IPS-15b (cell line): ENCODE results near the gene SLC5A11.

ENCODE experiments used
- H3K27me3 ChIP-seq: one replicate; pipeline ENCODE4 v1.6.1; 2013; ENCODE audit warnings: low read length; ENCODE audit not compliant: control insufficient read depth, insufficient read depth
- H3K36me3 ChIP-seq: one replicate; pipeline ENCODE4 v1.6.1; 2013; ENCODE audit warnings: low read length; ENCODE audit not compliant: control insufficient read depth, insufficient read depth
- H3K4me1 ChIP-seq: one replicate; pipeline ENCODE4 v1.6.1; 2013; ENCODE audit warnings: mild to moderate bottlenecking, low read length; ENCODE audit not compliant: control insufficient read depth, insufficient read depth
- H3K4me3 ChIP-seq: one replicate; pipeline ENCODE4 v1.5.1; 2013; ENCODE audit warnings: low read depth, low read length
- H3K9ac ChIP-seq: one replicate; pipeline ENCODE4 v1.6.1; 2013; ENCODE audit warnings: low read depth, mild to moderate bottlenecking, low read length
- H3K9me3 ChIP-seq: one replicate; pipeline ENCODE4 v1.6.1; 2013; ENCODE audit warnings: mild to moderate bottlenecking, low read length; ENCODE audit not compliant: control insufficient read depth, insufficient read depth

Gene SLC5A11

DNA sequence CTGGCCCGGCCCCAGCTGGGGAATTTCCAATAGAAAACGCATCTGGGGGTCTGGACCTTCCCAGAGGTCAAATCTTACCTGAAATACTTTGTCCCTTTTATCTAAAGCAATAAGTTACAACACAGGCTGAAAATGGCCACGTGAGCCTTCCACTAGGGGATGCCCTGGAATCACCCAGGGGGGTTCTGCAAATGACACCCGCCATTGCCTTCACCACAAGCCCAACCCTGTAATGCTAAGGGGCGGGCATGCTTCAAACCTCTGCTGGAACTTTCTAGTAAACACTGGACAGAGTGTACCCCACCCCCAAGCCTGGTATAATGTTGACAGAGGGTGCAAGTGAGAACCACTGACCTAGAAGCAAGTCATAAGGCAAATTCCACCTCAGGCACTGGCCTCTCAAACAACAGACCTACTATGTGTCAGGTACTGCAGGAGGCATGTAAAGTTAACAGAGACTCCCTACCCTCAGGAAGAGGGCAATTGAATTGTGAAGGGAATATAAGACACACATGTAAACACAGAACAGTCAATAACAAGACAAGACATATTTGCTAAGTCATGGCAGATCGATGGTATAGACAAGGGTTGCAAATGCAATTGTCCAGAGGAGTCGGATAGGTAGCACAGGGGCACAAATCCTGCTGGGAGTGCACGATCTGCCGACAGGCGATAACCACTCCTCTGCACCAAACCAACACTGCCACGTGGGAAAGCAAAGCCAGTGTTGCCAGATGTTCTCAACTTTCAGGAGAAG is 110.4 kb downstream of the SLC5A11 start:
- H3K4me1 ChIP-seq = no peaks in the 10 kb centered on the region

DNA sequence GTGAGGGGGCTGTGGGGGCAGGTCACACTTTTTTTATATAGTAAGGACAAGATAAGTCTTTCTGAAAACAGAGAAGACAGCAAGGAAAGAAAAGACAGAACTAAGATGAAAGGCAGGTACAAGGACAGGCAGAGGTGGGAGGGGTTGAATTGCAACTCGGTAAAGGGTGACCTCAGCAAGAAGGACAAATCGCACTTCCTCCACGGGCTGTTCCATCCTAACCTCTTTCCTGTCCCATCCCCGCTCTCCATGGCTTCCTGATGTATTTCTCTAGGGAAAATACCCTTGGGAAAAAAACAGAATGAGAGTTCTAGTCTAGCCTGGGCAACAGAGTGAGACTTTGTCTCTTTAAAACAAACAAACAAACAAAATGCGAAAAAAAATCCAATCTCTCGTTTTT is 112.1 kb downstream of the SLC5A11 start:
- H3K9me3 ChIP-seq = no peaks in the 10 kb centered on the region
- peaks cover 34% of the 10 kb centered on the region for H3K36me3 ChIP-seq
- H3K9ac ChIP-seq = no peak overlapping the region
- no peaks in the 10 kb centered on the region for H3K27me3 ChIP-seq
- H3K4me1 ChIP-seq = no peaks in the 10 kb centered on the region
- no peak overlapping the region for H3K4me3 ChIP-seq

More for the DNA sequence above, 110.4 kb downstream of the SLC5A11 start:
- no peak overlapping the region for H3K9ac ChIP-seq
- H3K36me3 ChIP-seq = peaks cover 35% of the 10 kb centered on the region
- H3K4me3 ChIP-seq = no peak overlapping the region
- no peaks in the 10 kb centered on the region for H3K27me3 ChIP-seq
- no peaks in the 10 kb centered on the region for H3K9me3 ChIP-seq
